AG09319 (cell line): ENCODE results near the gene PAQR6.

Experiments
- DNase-seq: peaks from one replicate; pipeline ENCODE4 v3.0.0-alpha.2; 2010; ENCODE audit warnings: low read depth; ENCODE audit errors: extremely low read depth
- CTCF ChIP-seq: IDR thresholded peaks from 2 replicates; pipeline ENCODE4 v1.5.1; 2011; ENCODE audit warnings: low read depth, mild to moderate bottlenecking, inconsistent platforms, low read length, moderate library complexity

PAQR6 gene

DNA sequence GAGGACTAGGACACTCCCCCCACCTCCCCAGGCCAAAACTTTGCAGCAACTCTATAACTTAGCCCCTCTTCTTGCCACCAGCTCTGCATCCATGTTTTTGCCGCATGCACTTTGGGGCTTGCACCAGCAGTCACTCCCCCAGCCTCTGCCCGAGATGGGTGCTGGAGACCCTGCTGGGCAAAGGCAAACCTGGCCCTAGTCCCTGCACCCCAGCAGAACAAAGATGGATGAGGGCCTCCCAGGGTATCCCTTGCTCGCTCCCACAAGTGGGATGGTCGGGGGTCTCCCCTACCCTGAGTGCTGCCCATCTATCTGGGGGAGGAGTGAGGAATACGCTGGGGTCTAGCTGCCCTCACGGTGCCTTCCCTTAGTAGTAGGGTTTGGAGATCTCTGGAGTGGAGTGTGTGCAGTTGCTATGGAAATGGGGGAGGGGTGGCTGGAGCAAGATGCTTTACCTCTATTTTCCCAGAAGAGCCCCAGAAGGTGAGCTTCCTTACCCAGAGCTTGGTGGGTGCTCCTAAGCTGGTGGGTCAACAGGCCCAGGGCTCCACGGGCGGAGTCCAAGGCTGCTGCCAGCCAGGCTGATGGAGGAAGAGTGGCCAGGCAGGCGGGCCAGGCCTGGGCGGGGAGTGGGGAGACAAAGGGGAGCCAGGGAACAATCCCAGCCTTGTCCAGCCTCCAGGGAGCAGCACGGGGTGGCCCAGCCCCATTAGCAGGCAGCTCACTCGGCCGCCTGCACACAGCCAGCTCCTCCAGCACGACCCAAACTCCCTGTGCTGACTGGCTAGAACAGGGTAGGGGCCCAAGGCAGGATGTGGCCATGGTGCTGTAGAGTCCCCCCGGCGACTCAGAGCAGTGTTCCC, at the start of gene PAQR6:
PAQR6 (minus strand) TSS at position 597 of the 863 bp plus-strand sequence. CDS start 1,325 bp downstream, outside the sequence.
- no peak for TF ChIP-seq CTCF
- DNase-seq = no peak

GRCh38 chr1:156295391-156295947, 47.6 kb upstream of the PAQR6 start, which contains the start of gene GLMP:
GLMP (minus strand) TSS chr1:156295679; CDS start chr1:156295645, 34 bp downstream.
- DNase-seq = no peak
- no peak for TF ChIP-seq CTCF

- no peak for TF ChIP-seq CTCF
- DNase-seq = no peak
Observed at GRCh38 chr1:156293895-156294294, 46.0 kb upstream of the PAQR6 start.

DNA sequence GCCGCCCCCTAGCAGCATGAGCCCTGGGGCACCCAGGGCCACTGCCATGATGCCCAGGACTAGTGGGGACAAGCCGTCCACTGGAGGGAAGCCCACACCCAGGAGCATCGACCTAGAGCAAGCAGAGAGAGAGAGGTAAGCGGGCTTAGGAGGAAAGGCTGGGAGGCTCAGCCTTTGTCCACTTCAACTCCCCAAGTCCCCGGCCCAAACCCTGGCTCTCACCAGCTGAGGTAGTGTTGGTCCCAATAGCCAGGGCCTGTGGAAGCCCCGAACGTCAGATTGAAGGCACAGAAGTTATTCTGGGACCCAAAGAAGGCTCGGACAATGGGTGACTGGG, 45.2 kb upstream of the PAQR6 start:
- TF ChIP-seq CTCF = no peak
- DNase-seq = no peak

DNA sequence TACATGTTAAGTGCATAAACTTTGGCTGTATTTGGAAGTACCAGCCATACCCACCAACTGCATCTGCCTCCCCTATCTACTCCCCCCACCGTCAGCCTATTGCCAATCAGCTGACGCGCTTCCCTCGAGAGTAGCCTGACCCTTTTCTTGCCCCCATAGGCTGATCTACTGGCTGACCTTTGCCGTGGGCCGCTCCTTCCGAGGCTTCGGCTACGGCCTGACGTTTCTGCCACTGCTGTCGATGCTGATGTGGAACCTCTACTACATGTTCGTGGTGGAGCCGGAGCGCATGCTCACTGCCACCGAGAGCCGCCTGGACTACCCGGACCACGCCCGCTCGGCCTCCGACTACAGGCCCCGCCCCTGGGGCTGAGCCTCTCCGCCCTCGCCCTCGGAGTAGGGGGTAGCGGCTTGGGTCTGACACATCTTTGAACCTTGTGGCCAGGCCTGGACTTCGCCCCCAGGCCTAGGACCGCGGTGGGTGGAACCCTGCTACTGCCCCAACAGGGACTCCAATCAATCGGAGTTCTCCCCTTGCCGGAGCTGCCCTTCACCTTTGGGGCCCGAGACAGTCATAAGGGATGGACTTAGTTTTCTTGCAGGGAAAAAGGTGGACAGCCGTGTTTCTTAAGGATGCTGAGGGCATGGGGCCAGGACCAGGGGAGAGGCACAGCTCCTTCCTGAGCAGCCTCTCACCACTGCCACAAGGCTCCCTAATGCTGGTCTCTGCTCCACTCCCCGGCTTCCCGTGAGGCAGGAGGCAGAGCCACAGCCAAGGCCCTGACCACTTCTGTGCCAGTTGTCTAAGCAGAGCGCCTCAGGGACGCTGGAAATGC, 43.6 kb upstream of the PAQR6 start:
- peak; percentile 50 for DNase-seq

DNA sequence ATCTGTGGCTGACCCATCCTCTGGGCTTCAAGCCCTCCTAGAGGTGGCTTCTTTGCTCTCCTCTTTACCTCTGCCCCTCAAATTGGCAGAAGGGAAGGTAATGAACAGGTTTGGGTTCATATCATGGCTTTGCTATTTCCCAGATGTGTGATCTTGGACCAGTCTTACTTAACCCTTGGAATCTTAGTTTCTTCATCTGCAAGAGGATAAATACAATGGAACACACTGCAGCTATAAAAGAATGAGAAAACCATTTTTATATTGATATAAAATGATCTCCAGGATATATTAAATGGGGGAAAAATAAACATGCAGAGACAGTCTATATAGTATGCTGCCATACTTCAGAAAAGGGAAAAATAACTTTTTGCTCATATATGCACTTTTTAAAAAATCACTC, 42.0 kb upstream of the PAQR6 start:
- no peak for DNase-seq
- TF ChIP-seq CTCF = no peak

More for the DNA sequence above, 43.6 kb upstream of the PAQR6 start:
- no peak for TF ChIP-seq CTCF

GRCh38 chr1:156286061-156286460, 38.2 kb upstream of the PAQR6 start:
- no peak for TF ChIP-seq CTCF
- DNase-seq = no peak
